ENCODE measurements around the gene MAGI2.

Gene MAGI2

GRCh38 chr7:79287981-79288380, 165.5 kb downstream of the MAGI2 start:
- peak; percentile 36 for DNase-seq (ENCODE audit: low read depth)
- Histone ChIP-seq H3K36me3 (ENCODE audit: control insufficient read depth, insufficient read depth, low read length, severe bottlenecking) (no peaks in the 10 kb centered on the region), H3K27me3 (replicated peaks; ENCODE audit: control insufficient read depth, insufficient read depth, low read length) (no peaks in the 10 kb centered on the region), H3K9me3 (ENCODE audit: control insufficient read depth, low read length) (no peaks in the 10 kb centered on the region), H3K9ac (ENCODE audit: low read length) (no peak overlapping the region), H3K4me3 (ENCODE audit: low read length) (no peak overlapping the region), H3K4me1 (ENCODE audit: control insufficient read depth, insufficient read depth, low read length) (peaks cover 22% of the 10 kb centered on the region)

- no peak overlapping the region for H3K4me3 ChIP-seq (ENCODE audit: low read length)
- DNase-seq (ENCODE audit: low read depth) = no peak
- H3K4me1 ChIP-seq (ENCODE audit: control insufficient read depth, insufficient read depth, low read length) = peaks cover 28% of the 10 kb centered on the region
These were observed 167.3 kb downstream of the MAGI2 start for GRCh38 chr7:79286181-79286580.

DNA sequence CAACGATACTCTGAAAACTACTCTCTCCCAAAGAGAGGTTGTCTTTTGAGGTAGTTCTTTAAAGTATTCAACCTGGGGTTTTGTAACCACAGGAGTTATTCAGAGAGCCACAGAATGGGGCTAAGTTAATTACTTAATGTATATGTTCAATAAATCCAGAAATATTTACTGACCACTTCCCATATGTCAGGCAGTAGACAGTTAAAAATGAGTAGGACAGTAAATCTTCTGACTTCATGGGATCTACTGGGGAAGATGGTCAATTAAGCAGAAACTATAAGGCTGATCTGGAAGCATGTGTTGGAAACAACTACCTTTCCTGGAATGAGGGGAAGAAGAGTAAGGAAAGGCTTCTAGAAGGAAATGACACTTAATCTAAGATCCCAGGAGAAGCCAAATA, 167.7 kb downstream of the MAGI2 start:
- DNase-seq (ENCODE audit: low read depth) = no peak
- Histone ChIP-seq H3K36me3 (ENCODE audit: control insufficient read depth, insufficient read depth, low read length, severe bottlenecking) (no peaks in the 10 kb centered on the region), H3K4me3 (ENCODE audit: low read length) (no peak overlapping the region), H3K4me1 (ENCODE audit: control insufficient read depth, insufficient read depth, low read length) (peaks cover 25% of the 10 kb centered on the region), H3K9me3 (ENCODE audit: control insufficient read depth, low read length) (no peaks in the 10 kb centered on the region), H3K27me3 (replicated peaks; ENCODE audit: control insufficient read depth, insufficient read depth, low read length) (no peaks in the 10 kb centered on the region), H3K9ac (ENCODE audit: low read length) (no peak overlapping the region)

More at GRCh38 chr7:79286181-79286580, 167.3 kb downstream of the MAGI2 start:
- H3K27me3 ChIP-seq (replicated peaks; ENCODE audit: control insufficient read depth, insufficient read depth, low read length) = no peaks in the 10 kb centered on the region
- H3K9me3 ChIP-seq (ENCODE audit: control insufficient read depth, low read length) = no peaks in the 10 kb centered on the region
- H3K9ac ChIP-seq (ENCODE audit: low read length) = no peak overlapping the region
- H3K36me3 ChIP-seq (ENCODE audit: control insufficient read depth, insufficient read depth, low read length, severe bottlenecking) = no peaks in the 10 kb centered on the region

GRCh38 chr7:79284211-79284610, 169.3 kb downstream of the MAGI2 start:
- no peak overlapping the region for H3K9ac ChIP-seq (ENCODE audit: low read length)
- no peaks in the 10 kb centered on the region for H3K27me3 ChIP-seq (replicated peaks; ENCODE audit: control insufficient read depth, insufficient read depth, low read length)
- H3K4me3 ChIP-seq (ENCODE audit: low read length) = no peak overlapping the region
- no peaks in the 10 kb centered on the region for H3K36me3 ChIP-seq (ENCODE audit: control insufficient read depth, insufficient read depth, low read length, severe bottlenecking)
- H3K4me1 ChIP-seq (ENCODE audit: control insufficient read depth, insufficient read depth, low read length) = peaks cover 24% of the 10 kb centered on the region
- no peaks in the 10 kb centered on the region for H3K9me3 ChIP-seq (ENCODE audit: control insufficient read depth, low read length)
- no peak for DNase-seq (ENCODE audit: low read depth)

DNA sequence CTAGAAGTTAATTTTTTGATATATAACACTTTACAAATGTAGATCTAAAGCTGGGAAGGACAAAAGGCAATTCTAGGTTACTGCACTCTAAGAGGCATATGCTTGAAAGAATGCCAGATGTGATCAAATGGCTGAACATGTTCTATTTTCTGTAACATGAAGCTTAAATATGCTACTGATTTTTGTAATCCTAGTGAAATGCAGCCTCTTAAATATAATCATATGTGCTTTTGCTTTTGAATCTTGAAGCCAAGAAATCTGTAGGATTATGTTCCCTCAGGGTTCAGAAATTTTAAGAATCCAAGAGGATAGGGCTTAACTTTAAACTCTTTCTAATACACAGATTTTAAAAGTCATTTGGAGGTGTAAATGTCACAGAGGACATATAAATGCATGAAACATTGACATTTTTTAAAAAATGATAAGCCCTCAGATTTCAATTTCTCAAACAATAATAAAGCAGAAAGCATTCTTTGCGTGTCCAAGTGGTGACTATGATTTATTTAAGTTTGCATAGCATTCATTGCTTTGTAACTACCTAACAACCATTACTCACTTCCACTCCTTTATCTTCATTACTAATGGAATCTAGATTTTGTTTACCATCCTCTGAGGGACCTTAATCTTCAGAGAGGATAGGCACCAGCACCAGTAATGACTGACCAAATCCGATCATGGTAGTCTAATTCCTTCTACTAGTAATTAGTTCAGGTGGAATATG, 170.4 kb downstream of the MAGI2 start:
- Histone ChIP-seq H3K4me1 (ENCODE audit: control insufficient read depth, insufficient read depth, low read length) (peaks cover 24% of the 10 kb centered on the region), H3K27me3 (replicated peaks; ENCODE audit: control insufficient read depth, insufficient read depth, low read length) (no peaks in the 10 kb centered on the region), H3K9me3 (ENCODE audit: control insufficient read depth, low read length) (no peaks in the 10 kb centered on the region), H3K4me3 (ENCODE audit: low read length) (peak overlapping the region; percentile 9), H3K36me3 (ENCODE audit: control insufficient read depth, insufficient read depth, low read length, severe bottlenecking) (no peaks in the 10 kb centered on the region), H3K9ac (ENCODE audit: low read length) (peak overlapping the region; percentile 65)
- DNase-seq (ENCODE audit: low read depth) = peak; percentile 96

DNA sequence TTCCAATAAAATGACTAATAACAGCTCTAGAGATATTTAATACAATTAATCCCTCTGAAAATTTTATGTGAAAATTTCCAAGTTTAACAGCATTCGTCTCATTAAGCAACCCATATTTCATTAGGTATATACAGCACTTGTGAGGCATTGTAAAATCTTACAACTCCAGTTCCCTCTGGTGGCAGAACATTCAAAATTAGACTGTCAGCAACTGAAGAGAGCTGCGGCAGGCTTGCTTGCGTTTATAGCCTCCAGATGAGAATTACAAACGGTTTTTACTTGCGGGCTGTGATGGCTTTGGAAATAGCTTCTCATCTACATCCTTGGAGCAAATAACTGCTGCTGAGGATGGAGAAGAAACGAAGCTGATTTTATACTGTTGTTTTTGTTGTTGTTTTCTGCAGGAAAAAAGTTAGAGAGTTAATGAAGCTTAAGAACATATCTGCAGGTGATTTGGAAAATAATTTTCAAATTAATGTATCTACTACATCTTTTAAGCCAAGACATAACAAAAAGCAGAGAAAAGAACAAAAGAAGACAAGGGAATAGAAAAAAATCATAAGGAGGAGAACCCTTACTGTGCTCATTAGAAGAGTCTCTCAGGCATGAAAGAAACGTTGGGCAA, 171.3 kb downstream of the MAGI2 start:
- H3K4me1 ChIP-seq (ENCODE audit: control insufficient read depth, insufficient read depth, low read length) = peaks cover 24% of the 10 kb centered on the region
- peak; percentile 90 for DNase-seq (ENCODE audit: low read depth)
- H3K9ac ChIP-seq (ENCODE audit: low read length) = peak overlapping the region; percentile 65
- H3K4me3 ChIP-seq (ENCODE audit: low read length) = peak overlapping the region; percentile 59
- H3K27me3 ChIP-seq (replicated peaks; ENCODE audit: control insufficient read depth, insufficient read depth, low read length) = no peaks in the 10 kb centered on the region
- H3K36me3 ChIP-seq (ENCODE audit: control insufficient read depth, insufficient read depth, low read length, severe bottlenecking) = no peaks in the 10 kb centered on the region
- no peaks in the 10 kb centered on the region for H3K9me3 ChIP-seq (ENCODE audit: control insufficient read depth, low read length)

GRCh38 chr7:79281426-79281825, 172.0 kb downstream of the MAGI2 start:
- H3K4me3 ChIP-seq (ENCODE audit: low read length) = no peak overlapping the region
- H3K9ac ChIP-seq (ENCODE audit: low read length) = no peak overlapping the region
- no peaks in the 10 kb centered on the region for H3K27me3 ChIP-seq (replicated peaks; ENCODE audit: control insufficient read depth, insufficient read depth, low read length)
- H3K36me3 ChIP-seq (ENCODE audit: control insufficient read depth, insufficient read depth, low read length, severe bottlenecking) = no peaks in the 10 kb centered on the region
- no peaks in the 10 kb centered on the region for H3K9me3 ChIP-seq (ENCODE audit: control insufficient read depth, low read length)
- H3K4me1 ChIP-seq (ENCODE audit: control insufficient read depth, insufficient read depth, low read length) = peaks cover 24% of the 10 kb centered on the region
- peak; percentile 52 for DNase-seq (ENCODE audit: low read depth)

DNA sequence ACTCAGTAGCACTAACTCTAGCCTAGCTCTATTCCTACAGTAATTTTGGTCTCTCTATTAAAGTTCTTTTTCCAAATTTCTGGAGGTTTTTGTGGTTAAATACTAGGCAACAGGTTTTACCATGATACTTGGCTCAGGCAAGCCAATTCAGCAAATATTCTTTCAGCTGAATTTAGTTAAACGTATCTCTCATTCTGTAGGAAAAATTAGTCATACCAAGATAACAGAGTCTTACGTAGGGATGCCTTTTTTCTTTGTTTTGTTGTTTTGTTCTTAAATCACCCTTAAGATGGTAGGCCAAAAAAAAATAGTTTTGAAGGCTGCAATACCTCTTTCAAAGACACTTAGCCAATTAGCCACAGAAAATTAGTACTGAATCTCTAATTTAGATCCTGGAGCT, 180.5 kb downstream of the MAGI2 start:
- Histone ChIP-seq H3K9me3 (ENCODE audit: control insufficient read depth, low read length) (no peaks in the 10 kb centered on the region), H3K4me1 (ENCODE audit: control insufficient read depth, insufficient read depth, low read length) (peaks cover 2% of the 10 kb centered on the region), H3K36me3 (ENCODE audit: control insufficient read depth, insufficient read depth, low read length, severe bottlenecking) (no peaks in the 10 kb centered on the region), H3K4me3 (ENCODE audit: low read length) (no peak overlapping the region), H3K27me3 (replicated peaks; ENCODE audit: control insufficient read depth, insufficient read depth, low read length) (no peaks in the 10 kb centered on the region), H3K9ac (ENCODE audit: low read length) (no peak overlapping the region)
- peak; percentile 22 for DNase-seq (ENCODE audit: low read depth)

DNA sequence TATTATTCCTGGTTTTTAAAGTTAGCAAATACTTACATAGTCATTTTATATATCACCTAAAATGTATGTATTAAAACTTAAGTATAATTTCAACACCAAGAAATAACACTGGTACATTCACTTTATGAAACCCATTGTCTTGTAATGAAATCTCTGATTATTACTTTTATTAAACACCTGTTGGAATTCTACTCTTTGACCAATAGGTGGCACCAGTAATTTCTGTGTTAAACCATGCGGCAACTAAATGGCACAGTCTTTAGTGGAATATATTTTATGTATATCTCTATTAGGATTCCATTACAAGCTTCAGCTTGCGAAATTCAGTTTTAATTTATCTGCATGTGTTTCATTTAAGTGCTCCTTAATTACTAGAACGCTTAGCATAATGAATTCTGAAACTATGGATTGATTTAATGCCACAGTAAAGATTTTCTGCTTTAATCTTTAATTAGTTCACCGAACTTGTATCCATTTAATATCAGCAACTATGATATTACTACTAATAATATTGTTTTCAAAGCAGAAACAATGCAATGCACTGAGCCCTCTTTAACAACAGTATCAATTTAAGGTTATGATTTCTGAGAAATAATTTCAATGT, 181.3 kb downstream of the MAGI2 start:
- peaks cover 2% of the 10 kb centered on the region for H3K4me1 ChIP-seq (ENCODE audit: control insufficient read depth, insufficient read depth, low read length)
- H3K4me3 ChIP-seq (ENCODE audit: low read length) = no peak overlapping the region
- no peaks in the 10 kb centered on the region for H3K36me3 ChIP-seq (ENCODE audit: control insufficient read depth, insufficient read depth, low read length, severe bottlenecking)
- DNase-seq (ENCODE audit: low read depth) = peak; percentile 83
- H3K9ac ChIP-seq (ENCODE audit: low read length) = no peak overlapping the region
- no peaks in the 10 kb centered on the region for H3K9me3 ChIP-seq (ENCODE audit: control insufficient read depth, low read length)
- no peaks in the 10 kb centered on the region for H3K27me3 ChIP-seq (replicated peaks; ENCODE audit: control insufficient read depth, insufficient read depth, low read length)

- Histone ChIP-seq H3K9ac (ENCODE audit: low read length) (no peak overlapping the region), H3K4me1 (ENCODE audit: control insufficient read depth, insufficient read depth, low read length) (no peaks in the 10 kb centered on the region), H3K9me3 (ENCODE audit: control insufficient read depth, low read length) (no peaks in the 10 kb centered on the region), H3K27me3 (replicated peaks; ENCODE audit: control insufficient read depth, insufficient read depth, low read length) (no peaks in the 10 kb centered on the region), H3K4me3 (ENCODE audit: low read length) (no peak overlapping the region), H3K36me3 (ENCODE audit: control insufficient read depth, insufficient read depth, low read length, severe bottlenecking) (no peaks in the 10 kb centered on the region)
- no peak for DNase-seq (ENCODE audit: low read depth)
These were observed 184.7 kb downstream of the MAGI2 start for GRCh38 chr7:79268730-79269129.

DNA sequence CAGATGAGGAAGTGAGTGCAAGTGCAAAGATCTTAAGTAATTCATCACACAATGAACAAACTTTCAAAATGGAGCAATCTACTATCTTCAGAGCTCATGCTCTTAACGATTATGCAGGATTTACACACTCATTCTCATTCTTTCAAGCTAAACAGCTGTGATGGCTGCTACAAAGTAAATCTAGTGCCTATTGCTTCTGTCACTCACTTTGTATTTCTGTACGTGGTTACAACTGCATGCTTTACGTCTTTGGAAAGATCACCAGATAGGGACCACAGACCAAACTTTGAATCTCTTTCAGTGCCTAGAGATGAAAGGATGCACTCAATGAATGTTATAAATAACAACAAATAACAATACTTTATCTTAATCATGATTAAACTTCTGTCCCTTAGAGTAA, 194.6 kb downstream of the MAGI2 start:
- H3K4me3 ChIP-seq (ENCODE audit: low read length) = no peak overlapping the region
- no peak for DNase-seq (ENCODE audit: low read depth)

More for the DNA sequence above, 194.6 kb downstream of the MAGI2 start:
- H3K36me3 ChIP-seq (ENCODE audit: control insufficient read depth, insufficient read depth, low read length, severe bottlenecking) = no peaks in the 10 kb centered on the region
- no peaks in the 10 kb centered on the region for H3K4me1 ChIP-seq (ENCODE audit: control insufficient read depth, insufficient read depth, low read length)
- H3K9me3 ChIP-seq (ENCODE audit: control insufficient read depth, low read length) = no peaks in the 10 kb centered on the region
- no peaks in the 10 kb centered on the region for H3K27me3 ChIP-seq (replicated peaks; ENCODE audit: control insufficient read depth, insufficient read depth, low read length)
- no peak overlapping the region for H3K9ac ChIP-seq (ENCODE audit: low read length)

Data from adipocyte (in vitro differentiated cells).